Brain microvascular endothelial cell (primary cell): Measurements from ENCODE around the gene CABP7.

Source experiments
- DNase-seq: peaks from one replicate; pipeline ENCODE4 v3.0.0-alpha.2; 2020
- H3K27ac ChIP-seq: fragments of 250-450 bp; sonication (Bioruptor Pico); 2 replicates; pipeline ENCODE4 v1.5.1; 2020; ENCODE audit warnings: mild to moderate bottlenecking, moderate library complexity
- H3K27me3 ChIP-seq: fragments of 250-450 bp; sonication (Bioruptor Pico); replicated peaks from 2 replicates; pipeline ENCODE4 v1.5.1; 2020; ENCODE audit warnings: mild to moderate bottlenecking
- H3K36me3 ChIP-seq: fragments of 250-450 bp; sonication (Bioruptor Pico); replicated peaks from 2 replicates; pipeline ENCODE4 v1.5.1; 2020; ENCODE audit warnings: mild to moderate bottlenecking
- H3K4me3 ChIP-seq: 2 replicates; pipeline ENCODE4 v1.5.1; 2011; ENCODE audit warnings: low read depth, mild to moderate bottlenecking, control low read depth, low read length, moderate library complexity
- CTCF ChIP-seq: IDR thresholded peaks from 2 replicates; pipeline ENCODE4 v1.5.1; 2011; ENCODE audit warnings: low read depth, mild to moderate bottlenecking, moderate library complexity, low read length, control low read depth, inconsistent platforms; ENCODE audit errors: missing control alignments
- in situ Hi-C: cut with HindIII; loops from 2 replicates; pipeline ENCODE4 v1.10.0; 2017; ENCODE audit warnings: low sequenced_read_pairs, low pct_ligation_motif_present

CABP7 gene

GRCh38 chr22:29691636-29692326 lies 28.0 kb upstream of the CABP7 start:
- TF ChIP-seq CTCF: no peak
- no peak for DNase-seq
- Histone ChIP-seq H3K36me3 (peaks cover 40% of the 10 kb centered on the region), H3K27me3 (no peaks in the 10 kb centered on the region), H3K4me3 (no peak overlapping the region), H3K27ac (no peak overlapping the region)
- in situ Hi-C loops: no loop called here

DNA sequence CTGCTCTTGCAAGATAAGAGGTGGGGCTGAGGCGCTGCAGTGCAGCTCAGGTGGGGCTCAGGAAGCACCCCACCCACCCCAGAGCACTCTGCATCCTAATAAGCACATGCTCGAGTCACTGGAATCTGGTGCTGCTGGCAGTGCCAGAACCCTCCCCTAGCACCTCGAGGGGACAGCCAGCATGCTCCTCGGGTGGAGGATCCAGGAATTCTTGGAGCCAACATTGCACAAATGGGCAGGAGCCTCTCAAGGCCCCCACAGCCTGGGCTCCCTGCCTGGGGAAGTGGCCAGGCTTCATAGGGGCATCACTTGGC lies 27.5 kb upstream of the CABP7 start:
- Histone ChIP-seq H3K27ac (no peak overlapping the region), H3K4me3 (no peak overlapping the region), H3K36me3 (peaks cover 38% of the 10 kb centered on the region), H3K27me3 (no peaks in the 10 kb centered on the region)
- DNase-seq: no peak
- no peak for TF ChIP-seq CTCF
- in situ Hi-C loops: no loop called here

DNA sequence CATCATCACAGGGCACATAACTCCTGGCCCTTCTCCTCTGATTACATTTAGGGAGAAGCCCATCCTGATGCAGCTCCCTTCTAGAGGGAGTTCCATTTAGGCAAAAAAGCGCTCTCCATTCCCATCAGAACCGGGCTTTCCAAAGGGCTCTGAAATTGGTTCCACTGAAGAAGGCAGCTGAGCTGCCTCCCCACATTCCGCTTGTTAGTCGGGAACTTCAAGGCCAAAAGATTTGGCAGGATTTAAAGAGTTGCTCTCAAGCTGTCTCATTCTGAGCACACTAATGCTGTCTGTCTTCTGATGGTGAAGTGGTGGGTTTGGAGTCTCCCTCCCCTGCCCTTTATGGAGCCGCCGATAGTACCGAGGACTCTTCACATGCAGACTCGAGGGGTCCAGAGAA lies 26.6 kb upstream of the CABP7 start:
- Histone ChIP-seq H3K27ac (no peak overlapping the region), H3K36me3 (peaks cover 31% of the 10 kb centered on the region), H3K27me3 (no peaks in the 10 kb centered on the region), H3K4me3 (no peak overlapping the region)
- in situ Hi-C loops: no loop called here
- no peak for TF ChIP-seq CTCF
- no peak for DNase-seq

DNA sequence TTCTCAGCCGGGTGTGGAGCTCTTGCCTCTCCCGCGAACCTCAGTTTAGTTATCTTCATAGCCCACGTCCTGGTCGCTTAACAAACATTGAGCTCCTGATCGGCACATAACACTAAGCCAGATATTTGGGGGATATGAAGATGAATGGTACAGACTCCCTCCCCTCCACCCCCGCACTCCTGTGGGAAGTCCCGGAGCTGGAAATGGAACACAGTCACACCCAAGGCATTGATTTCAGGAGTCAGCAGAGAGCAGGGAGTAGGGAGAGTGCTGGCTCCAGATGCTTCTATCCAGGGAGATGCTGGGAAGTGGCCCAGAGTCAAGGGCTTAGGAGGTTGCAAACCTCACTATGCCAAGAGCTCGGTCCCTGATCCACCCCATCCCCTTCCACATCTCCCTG lies 26.1 kb upstream of the CABP7 start:
- H3K27me3 ChIP-seq: no peaks in the 10 kb centered on the region
- in situ Hi-C loops: no loop called here
- no peak for DNase-seq
- TF ChIP-seq CTCF: no peak
- no peak overlapping the region for H3K4me3 ChIP-seq
- no peak overlapping the region for H3K27ac ChIP-seq
- peaks cover 28% of the 10 kb centered on the region for H3K36me3 ChIP-seq

GRCh38 chr22:29695129-29695926 lies 24.5 kb upstream of the CABP7 start:
- peaks cover 28% of the 10 kb centered on the region for H3K36me3 ChIP-seq
- no peak for TF ChIP-seq CTCF
- in situ Hi-C loops: no loop called here
- H3K27ac ChIP-seq: no peak overlapping the region
- DNase-seq: no peak
- no peaks in the 10 kb centered on the region for H3K27me3 ChIP-seq
- no peak overlapping the region for H3K4me3 ChIP-seq
